ENCODE measurements around the gene THTPA. TPM values are rescaled to one million over a fixed set of nuclear protein-coding genes. Genes with fewer than 3 reads are reported as not detected.

THTPA gene
- total and polyA plus RNA-seq, 9 of the 15 experiments (the other 6 are each of a cell fraction or from before 2014, with no cell fraction given), result 2.4 to 8.7 (median 5.2) TPM

- no peak for TF ChIP-seq CHD7 (IDR thresholded peaks at IDR 0.05; ENCODE audit: low read depth, low read length)
- no peak for TF ChIP-seq ZBTB12 (CRISPR knock-in tag; IDR thresholded peaks at IDR 0.05)
- TF ChIP-seq XRCC5 (IDR thresholded peaks at IDR 0.05; ENCODE audit: low read depth, low read length), result no peak
- no peak for TF ChIP-seq GTF2E2 (tag; IDR thresholded peaks at IDR 0.05)
- TF ChIP-seq ZNF740 (CRISPR knock-in tag; IDR thresholded peaks at IDR 0.05), result no peak
- TF ChIP-seq ZNF740 (tag; IDR thresholded peaks at IDR 0.05), result no peak
- no peak for TF ChIP-seq RREB1 (CRISPR knock-in tag; IDR thresholded peaks at IDR 0.05)
- TF ChIP-seq ZNF644 (tag; IDR thresholded peaks at IDR 0.05; ENCODE audit: low read depth), result no peak
- no peak for TF ChIP-seq HCFC1 (IDR thresholded peaks at IDR 0.05; ENCODE audit: low read depth, low read length)
Measured at GRCh38 chr14:23589606-23590005, 33.5 kb downstream of the THTPA start (continued).
